Measurements from ENCODE around the gene SLC44A5. TPM values are rescaled to one million over a fixed set of nuclear protein-coding genes. Genes with fewer than 3 reads are reported as not detected.
"Not testable (repeated sequence)": the region's sequence is repeated elsewhere in the genome, so short reads cannot be mapped to it uniquely, and the experiment has no call there.

The SLC44A5 gene
- polyA plus RNA-seq, 1 donor from 2014 or later = 2.7 TPM

DNA sequence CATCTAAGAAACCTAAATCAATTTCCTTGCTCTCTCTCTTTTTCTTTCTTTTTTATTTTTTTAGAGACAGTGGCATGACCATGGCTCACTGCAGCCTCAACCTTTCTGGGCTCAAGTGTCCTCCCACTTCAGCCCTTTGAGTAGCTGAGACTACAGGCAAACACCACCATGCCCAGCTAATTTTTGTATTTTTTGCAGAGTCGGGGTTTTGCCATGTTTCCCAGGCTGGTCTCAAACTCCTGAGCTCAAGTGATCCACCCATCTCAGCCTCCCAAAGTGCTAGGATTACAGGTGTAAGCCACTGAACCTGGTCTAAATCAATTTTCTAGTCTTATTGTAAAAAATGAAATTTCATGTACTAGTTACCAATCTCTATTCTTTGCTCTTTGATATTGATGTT is 367.8 kb downstream of the SLC44A5 start:
- no peaks in the 10 kb centered on the region for H3K36me3 Mint-ChIP-seq
- H3K27me3 Mint-ChIP-seq = no peaks in the 10 kb centered on the region
- no peak overlapping the region for H3K27ac Mint-ChIP-seq
- peaks cover 6 to 11% (median 7%) of the 10 kb centered on the region in 3 donors for H3K4me1 Mint-ChIP-seq
- no peak overlapping the region for H3K4me3 Mint-ChIP-seq
- H3K9me3 Mint-ChIP-seq = no peaks in the 10 kb centered on the region

DNA sequence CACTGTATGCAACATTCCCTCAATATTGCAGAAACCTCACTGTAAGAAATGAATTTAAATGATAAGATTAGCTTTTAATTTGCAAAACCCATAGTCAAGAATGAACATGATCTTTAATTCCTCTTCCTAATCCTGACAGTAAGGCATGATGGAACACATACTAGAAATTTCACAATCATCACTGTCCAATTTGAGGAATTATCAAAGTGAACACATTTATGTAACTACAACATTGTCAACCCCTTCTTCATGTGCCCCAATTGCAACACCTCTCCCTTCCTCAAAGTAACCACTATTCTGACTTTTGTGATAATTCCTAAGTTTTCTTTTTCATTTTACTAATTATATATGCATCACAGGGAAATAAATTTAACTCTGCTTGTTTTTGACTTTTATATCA is 373.6 kb downstream of the SLC44A5 start:
- no peak overlapping the region for H3K4me3 Mint-ChIP-seq
- no peaks in the 10 kb centered on the region for H3K4me1 Mint-ChIP-seq
- H3K36me3 Mint-ChIP-seq = no peaks in the 10 kb centered on the region

DNA sequence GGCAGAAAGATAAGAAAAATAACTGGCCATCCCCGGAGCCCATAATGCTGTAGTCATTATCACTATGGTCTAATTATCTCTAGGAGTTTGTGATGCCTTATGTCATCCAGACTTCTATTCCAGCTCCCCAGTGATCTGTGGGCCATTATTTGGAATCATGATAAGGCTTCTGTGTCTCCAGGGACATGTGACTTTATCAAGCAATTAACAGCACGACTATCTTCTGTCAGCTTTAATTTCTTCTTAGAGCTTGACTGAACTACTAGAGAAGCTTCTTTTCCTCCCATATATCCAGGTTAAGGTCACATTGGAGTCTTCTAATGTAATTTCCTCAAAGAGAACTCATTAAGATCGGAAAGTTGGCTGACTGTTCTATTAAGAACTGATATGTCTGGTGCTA is 376.4 kb downstream of the SLC44A5 start:
- no peaks in the 10 kb centered on the region for H3K36me3 Mint-ChIP-seq
- no peaks in the 10 kb centered on the region for H3K9me3 Mint-ChIP-seq
- H3K27ac Mint-ChIP-seq = no peak overlapping the region
- no peaks in the 10 kb centered on the region for H3K4me1 Mint-ChIP-seq
- peaks cover 1% of the 10 kb centered on the region for H3K27me3 Mint-ChIP-seq
- no peak overlapping the region for H3K4me3 Mint-ChIP-seq

More for the DNA sequence above, 373.6 kb downstream of the SLC44A5 start:
- Mint-ChIP-seq H3K9me3 (no peaks in the 10 kb centered on the region), H3K27me3 (no peaks in the 10 kb centered on the region), H3K27ac (no peak overlapping the region)

DNA sequence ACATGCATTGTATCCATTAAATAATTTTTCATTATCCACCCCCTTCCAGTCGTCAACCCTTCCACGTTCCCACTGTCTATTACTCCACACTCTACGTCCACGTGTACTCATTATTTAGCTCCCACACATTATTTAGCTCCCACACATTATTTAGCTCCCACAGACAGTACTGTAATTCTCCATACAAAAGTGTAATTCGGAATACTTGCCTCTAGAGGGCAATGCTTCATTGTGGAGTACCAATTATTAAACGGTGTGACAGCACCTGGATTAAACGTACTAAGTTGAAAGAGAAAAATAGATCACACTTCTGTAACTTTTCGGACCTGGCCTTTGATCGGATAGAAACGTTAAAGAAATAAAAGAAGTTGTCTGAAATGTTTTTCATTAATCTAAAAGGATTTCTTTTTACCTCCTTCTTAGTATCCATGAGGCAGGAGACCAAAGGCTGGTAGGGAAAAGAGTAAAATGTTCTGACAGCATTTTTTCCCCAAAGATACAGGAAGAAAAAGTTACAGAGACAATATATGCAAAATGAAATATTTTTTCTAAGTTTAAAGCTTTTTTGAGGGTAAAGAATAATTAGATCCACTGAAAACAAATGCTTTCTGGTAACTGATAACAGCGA is 377.5 kb downstream of the SLC44A5 start:
- H3K4me1 Mint-ChIP-seq = no peaks in the 10 kb centered on the region
- H3K36me3 Mint-ChIP-seq = no peaks in the 10 kb centered on the region
- no peak overlapping the region for H3K27ac Mint-ChIP-seq
- no peak overlapping the region for H3K4me3 Mint-ChIP-seq
- no peaks in the 10 kb centered on the region for H3K9me3 Mint-ChIP-seq
- H3K27me3 Mint-ChIP-seq = peaks cover 4% of the 10 kb centered on the region

DNA sequence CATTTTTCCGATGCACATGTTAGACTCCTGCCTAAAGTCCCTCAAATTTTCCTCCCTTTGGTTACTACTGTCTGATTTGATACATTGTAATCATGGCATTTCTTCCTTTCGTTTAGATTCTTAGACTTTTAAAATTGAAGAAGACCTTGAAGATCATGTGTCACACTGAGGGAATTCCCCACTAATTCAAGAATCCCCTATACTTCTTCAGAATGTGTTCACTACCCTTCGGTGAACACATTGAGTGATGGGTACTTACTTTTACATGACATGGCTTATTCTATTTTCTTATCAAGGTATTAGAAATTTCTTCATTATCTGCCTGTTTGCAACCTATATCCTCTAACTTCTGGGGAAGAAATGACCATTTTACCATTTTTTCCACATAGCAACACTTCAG is 390.8 kb downstream of the SLC44A5 start:
- Mint-ChIP-seq H3K27me3 (no peaks in the 10 kb centered on the region), H3K27ac (no peak overlapping the region), H3K9me3 (no peaks in the 10 kb centered on the region)

DNA sequence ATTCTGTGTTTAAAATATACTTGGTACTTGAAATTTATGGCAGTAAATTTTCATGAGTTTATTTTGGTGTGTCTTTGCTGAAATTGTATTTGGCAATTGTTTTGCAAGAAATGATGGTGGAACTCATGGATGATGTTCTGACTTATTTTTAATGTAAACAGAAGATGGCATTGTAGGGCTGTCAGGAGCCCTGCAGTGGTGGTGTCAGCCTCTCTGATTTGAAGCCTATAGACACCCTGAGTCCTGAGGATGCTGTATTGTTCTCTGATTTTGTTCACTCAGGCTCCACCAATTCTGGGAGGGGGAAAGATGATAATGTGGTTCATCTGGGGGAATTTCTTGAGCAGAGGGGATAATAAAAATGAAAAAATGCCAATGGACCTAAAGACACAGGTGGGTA is 396.9 kb downstream of the SLC44A5 start:
- Mint-ChIP-seq H3K27ac (no peak overlapping the region), H3K4me1 (no peaks in the 10 kb centered on the region), H3K4me3 (no peak overlapping the region), H3K36me3 (no peaks in the 10 kb centered on the region), H3K27me3 (no peaks in the 10 kb centered on the region), H3K9me3 (no peaks in the 10 kb centered on the region)

More for the DNA sequence above, 390.8 kb downstream of the SLC44A5 start:
- H3K36me3 Mint-ChIP-seq = no peaks in the 10 kb centered on the region
- peaks cover 0 to 2% (median 0%) of the 10 kb centered on the region in 3 donors for H3K4me1 Mint-ChIP-seq
- no peak overlapping the region for H3K4me3 Mint-ChIP-seq

DNA sequence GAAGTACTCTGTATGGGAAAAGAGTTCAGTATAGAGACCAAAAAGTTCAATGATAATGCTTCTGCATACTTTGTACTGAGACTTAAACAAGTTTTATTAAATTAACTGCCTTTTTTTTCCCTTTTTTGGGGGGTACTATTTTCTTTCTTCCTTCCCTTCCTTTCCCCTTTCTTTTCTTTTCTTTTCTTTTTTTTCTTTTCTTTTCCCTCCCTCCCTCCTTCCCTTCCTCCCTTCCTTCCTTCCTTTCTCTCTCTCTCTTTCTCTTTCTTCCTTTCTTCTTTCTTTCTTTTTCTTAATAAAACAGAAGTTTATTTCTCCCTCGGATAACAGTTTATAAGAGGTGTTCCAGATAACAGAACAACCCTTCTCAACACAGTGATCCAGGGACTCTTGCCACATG is 399.3 kb downstream of the SLC44A5 start:
- Mint-ChIP-seq H3K36me3 (peaks cover 3% of the 10 kb centered on the region), H3K4me1 (no peaks in the 10 kb centered on the region), H3K27ac (no peak overlapping the region), H3K9me3 (no peaks in the 10 kb centered on the region), H3K27me3 (no peaks in the 10 kb centered on the region), H3K4me3 (no peak overlapping the region)

DNA sequence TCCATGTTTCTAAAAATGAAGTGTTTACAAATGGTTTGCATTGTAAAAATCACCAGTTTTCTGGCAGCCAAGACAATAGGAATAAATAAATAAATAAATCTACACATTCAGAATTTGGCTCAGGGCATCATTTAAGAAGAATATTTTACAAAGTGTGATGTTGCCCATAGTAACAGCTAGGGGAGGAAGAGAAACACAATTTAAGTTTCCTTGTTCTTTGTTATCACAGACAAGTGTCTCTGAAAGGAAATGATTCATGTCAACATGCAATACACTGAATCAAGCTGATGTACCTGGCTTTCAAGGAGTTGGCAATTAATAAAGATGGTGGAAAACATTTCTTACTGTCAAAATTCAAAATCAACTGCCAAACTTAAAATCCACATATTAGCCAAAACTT is 402.1 kb downstream of the SLC44A5 start:
- Mint-ChIP-seq H3K36me3 (peaks cover 3% of the 10 kb centered on the region), H3K4me3 (no peak overlapping the region), H3K4me1 (peaks cover 0 to under 1% (median 0%) of the 10 kb centered on the region in 3 donors), H3K27me3 (no peaks in the 10 kb centered on the region), H3K27ac (no peak overlapping the region), H3K9me3 (no peaks in the 10 kb centered on the region)

DNA sequence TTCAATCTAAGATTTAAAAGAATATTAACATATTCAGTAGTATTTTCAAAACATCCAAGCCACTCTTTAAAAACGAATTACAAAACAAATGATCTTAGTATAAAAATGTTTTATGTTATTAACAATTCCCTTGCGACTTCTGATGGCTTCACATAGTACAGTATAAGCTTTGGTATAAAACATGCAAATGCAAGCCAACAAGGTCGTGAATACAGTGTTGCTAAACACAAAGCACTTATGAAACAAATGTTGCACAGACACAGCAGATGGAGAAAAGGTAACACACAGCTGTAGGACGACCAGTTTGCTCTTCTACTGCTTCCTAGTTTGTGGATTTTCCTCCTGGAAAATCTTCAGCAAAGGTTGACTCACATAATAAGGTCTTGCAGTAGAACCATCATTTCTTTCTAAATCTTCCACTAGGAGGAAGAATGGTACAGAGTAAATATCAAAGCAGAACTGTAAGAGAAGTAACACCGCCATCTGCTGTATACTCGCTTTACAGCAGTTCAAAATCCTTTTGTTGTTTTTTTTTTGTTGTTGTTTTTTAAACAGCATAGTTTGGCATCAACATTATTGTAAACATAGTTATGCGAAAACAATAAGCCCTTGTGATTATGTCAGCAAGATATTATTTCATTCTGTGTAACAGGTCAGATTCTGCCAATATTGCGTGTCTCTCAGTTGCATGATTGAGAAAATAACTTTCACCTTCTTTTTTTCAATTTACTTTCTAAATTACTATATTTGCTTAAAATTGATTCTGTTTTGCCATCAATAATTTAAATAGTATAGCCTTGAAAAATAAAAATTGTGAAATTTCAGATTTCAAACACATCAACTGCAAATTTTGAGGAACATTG is 407.3 kb downstream of the SLC44A5 start:
- Mint-ChIP-seq H3K27ac (no peak overlapping the region), H3K9me3 (no peaks in the 10 kb centered on the region), H3K4me1 (peaks cover 0 to 3% (median 0%) of the 10 kb centered on the region in 3 donors), H3K36me3 (peaks cover 3% of the 10 kb centered on the region), H3K27me3 (no peaks in the 10 kb centered on the region), H3K4me3 (no peak overlapping the region)

DNA sequence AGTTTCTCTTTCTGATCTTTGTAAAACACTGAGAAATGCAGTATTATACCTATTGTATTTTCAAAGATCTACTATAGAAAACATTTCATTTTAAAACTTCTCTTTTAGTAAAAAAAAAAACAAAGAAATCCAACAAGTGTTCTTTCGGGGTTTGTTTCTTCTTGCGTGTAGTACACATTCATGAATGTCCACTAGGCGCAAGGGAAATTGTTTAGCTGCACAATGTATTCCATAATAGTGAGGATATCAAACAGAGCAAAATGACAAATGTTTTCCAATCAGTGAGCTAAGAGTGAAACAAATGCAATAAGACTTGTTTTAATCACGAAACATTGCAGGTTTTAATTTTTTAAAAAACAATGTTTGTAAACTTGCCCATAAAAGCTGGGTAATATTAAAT is 408.2 kb downstream of the SLC44A5 start:
- H3K4me1 Mint-ChIP-seq = peaks cover 0 to 3% (median 0%) of the 10 kb centered on the region in 3 donors

DNA sequence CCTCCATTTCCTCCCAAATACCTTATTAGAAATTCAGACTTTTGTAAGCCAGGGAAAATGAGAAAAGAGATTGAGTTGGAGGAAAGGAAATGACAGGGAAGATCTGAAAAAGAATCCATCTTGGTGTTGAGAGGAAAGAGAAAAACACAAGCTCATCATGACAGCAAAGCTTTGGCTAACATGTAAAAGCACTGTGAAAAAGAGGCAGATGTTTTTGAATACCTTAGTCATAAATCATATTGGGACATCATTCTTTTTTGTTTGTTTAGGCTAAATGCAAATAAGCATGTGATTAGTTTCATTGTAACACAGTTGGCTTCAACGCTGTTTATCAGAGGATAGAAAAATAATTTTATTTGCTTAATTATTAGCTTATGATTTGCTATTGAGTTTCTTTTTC is 412.2 kb downstream of the SLC44A5 start:
- H3K9me3 Mint-ChIP-seq = no peaks in the 10 kb centered on the region
- no peak overlapping the region for H3K27ac Mint-ChIP-seq
- peaks cover 2% of the 10 kb centered on the region for H3K27me3 Mint-ChIP-seq
- H3K4me3 Mint-ChIP-seq = no peak overlapping the region
- H3K36me3 Mint-ChIP-seq = no peaks in the 10 kb centered on the region
- H3K4me1 Mint-ChIP-seq = peaks cover 0 to 2% (median 0%) of the 10 kb centered on the region in 3 donors

More for the DNA sequence above, 408.2 kb downstream of the SLC44A5 start:
- no peaks in the 10 kb centered on the region for H3K9me3 Mint-ChIP-seq
- no peak overlapping the region for H3K27ac Mint-ChIP-seq
- no peak overlapping the region for H3K4me3 Mint-ChIP-seq
- no peaks in the 10 kb centered on the region for H3K27me3 Mint-ChIP-seq
- H3K36me3 Mint-ChIP-seq = no peaks in the 10 kb centered on the region

DNA sequence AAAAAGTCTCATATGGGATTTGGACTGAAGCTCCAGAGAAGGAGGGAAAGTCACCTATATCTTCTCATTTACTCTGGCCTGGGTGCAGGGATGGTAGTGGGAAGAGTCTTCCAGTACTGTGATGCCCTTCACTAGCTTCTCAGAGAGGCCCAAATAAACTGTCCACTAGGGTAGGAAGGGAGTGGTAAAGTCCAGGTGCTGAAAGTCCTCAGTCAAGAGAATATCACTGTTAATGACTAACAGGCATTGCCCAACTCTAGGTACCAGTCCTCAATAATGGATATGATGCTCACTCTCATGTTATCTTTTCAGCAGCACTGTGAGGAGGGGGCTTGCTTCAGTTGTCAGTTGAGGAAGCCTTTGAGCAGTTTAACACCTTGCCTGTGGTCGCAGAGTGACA is 412.8 kb downstream of the SLC44A5 start:
- Mint-ChIP-seq H3K36me3 (no peaks in the 10 kb centered on the region), H3K4me3 (no peak overlapping the region)

DNA sequence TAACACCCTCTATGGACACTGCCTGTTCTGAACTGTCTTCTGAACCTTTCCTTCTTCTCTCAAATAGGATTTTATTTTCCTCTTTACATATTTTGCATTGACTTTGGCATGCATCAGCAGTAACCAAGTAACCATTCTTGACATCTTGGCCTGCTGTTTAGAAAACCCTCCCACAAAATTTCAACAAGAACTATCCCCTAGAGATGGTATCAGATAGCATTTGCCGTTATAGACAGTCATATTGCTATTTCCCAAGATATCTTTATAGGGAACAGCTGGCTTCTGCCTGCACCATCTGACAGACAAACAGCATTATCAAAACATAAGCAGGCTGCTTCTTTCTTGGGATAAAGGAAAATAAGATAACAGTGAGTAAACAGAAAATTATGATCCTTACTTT is 422.0 kb downstream of the SLC44A5 start:
- H3K27me3 Mint-ChIP-seq = peaks cover 2% of the 10 kb centered on the region
- no peaks in the 10 kb centered on the region for H3K4me1 Mint-ChIP-seq
- no peaks in the 10 kb centered on the region for H3K36me3 Mint-ChIP-seq
- no peak overlapping the region for H3K27ac Mint-ChIP-seq
- H3K4me3 Mint-ChIP-seq = no peak overlapping the region
- H3K9me3 Mint-ChIP-seq = peaks cover 0 to 1% (median 0%) of the 10 kb centered on the region in 3 donors

More for the DNA sequence above, 412.8 kb downstream of the SLC44A5 start:
- Mint-ChIP-seq H3K4me1 (no peaks in the 10 kb centered on the region), H3K27me3 (peaks cover 2% of the 10 kb centered on the region), H3K27ac (no peak overlapping the region), H3K9me3 (no peaks in the 10 kb centered on the region)

DNA sequence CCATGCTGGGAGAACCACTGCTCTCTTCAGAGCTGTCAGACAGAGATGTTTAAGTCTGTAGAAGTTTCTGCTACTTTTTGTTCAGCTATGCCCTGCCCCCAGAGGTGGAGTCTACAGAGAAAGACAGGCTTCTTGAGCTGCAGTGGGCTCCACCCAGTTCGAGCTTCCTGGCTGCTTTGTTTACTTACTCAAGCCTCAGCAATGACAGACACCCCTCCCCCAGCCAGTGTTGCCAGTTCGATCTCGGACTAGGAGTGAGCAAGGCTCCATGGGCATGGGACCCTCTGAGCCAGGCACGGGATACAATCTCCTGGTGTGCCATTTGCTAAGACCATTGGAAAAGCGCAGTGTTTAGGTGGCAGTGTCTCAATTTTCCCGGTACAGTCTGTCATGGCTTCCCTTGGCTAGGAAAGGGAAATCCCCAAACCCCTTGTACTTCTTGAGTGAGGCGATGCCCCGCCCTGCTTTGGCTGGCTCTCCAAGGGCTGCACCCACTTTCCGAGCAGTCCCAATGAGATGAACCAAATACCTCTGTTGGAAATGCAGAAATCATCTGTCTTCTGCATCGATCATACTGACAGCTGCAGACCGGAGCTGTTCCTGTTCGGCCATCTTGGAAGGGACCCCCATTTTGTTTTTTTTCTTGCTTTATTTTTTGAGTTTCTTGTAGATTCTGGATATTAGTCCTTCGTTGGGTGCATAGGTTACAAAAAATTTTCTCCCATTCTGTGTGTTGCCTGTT is 429.5 kb downstream of the SLC44A5 start:
- not testable (repeated sequence) for H3K4me1 Mint-ChIP-seq, H3K27ac Mint-ChIP-seq, H3K36me3 Mint-ChIP-seq, H3K4me3 Mint-ChIP-seq
- Mint-ChIP-seq H3K9me3 (peaks cover 0 to 12% (median 5%) of the 10 kb centered on the region in 3 donors), H3K27me3 (peaks cover 10% of the 10 kb centered on the region)

DNA sequence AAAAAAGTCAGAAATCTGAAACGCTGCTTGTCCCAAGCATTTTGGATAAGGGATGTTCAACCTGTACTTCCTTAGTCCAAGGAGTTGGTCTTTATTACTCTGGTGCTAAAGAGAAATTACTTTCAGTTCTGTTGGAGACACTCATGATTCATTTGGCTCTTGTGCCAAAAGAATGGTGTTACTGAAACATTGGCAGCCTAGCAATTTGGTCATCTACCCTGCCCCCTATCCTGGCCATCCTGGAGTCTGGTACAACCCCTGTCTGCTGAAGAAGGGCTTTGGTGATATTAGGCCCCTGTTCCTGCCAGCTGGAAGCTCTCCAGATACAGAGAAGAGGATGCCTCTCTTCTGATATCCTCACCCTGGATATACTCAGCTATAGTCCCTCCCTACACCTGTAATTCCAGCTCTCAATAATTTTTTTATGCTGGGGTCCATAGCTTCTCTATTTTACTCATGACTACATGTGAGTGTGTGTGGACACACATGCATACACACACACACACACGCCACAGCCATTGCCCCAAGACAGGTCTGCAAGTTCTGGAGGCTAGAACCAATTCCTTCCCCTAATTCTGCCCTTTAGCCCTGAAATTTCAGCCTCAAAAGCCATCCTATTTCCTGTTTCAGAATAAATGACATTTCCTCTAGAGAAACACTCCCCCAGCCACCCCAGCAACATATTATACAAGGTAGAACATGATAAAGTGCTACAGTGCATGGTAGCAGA is 436.7 kb downstream of the SLC44A5 start:
- H3K27me3 Mint-ChIP-seq = no peaks in the 10 kb centered on the region
- no peaks in the 10 kb centered on the region for H3K4me1 Mint-ChIP-seq
- H3K9me3 Mint-ChIP-seq = peaks cover 0 to 8% (median 0%) of the 10 kb centered on the region in 3 donors
- H3K27ac Mint-ChIP-seq = no peak overlapping the region
- H3K4me3 Mint-ChIP-seq = no peak overlapping the region
- H3K36me3 Mint-ChIP-seq = no peaks in the 10 kb centered on the region

Data from IgD-negative memory B cell (primary cell).